SW 1271 (cell line): Measurements from ENCODE around the gene CDH18.

Experiments used
- DNase-seq, 2 experiments: peaks; one replicate each; lab custom pipeline; 2025; lab: John Stamatoyannopoulos, UW

Gene CDH18

DNA sequence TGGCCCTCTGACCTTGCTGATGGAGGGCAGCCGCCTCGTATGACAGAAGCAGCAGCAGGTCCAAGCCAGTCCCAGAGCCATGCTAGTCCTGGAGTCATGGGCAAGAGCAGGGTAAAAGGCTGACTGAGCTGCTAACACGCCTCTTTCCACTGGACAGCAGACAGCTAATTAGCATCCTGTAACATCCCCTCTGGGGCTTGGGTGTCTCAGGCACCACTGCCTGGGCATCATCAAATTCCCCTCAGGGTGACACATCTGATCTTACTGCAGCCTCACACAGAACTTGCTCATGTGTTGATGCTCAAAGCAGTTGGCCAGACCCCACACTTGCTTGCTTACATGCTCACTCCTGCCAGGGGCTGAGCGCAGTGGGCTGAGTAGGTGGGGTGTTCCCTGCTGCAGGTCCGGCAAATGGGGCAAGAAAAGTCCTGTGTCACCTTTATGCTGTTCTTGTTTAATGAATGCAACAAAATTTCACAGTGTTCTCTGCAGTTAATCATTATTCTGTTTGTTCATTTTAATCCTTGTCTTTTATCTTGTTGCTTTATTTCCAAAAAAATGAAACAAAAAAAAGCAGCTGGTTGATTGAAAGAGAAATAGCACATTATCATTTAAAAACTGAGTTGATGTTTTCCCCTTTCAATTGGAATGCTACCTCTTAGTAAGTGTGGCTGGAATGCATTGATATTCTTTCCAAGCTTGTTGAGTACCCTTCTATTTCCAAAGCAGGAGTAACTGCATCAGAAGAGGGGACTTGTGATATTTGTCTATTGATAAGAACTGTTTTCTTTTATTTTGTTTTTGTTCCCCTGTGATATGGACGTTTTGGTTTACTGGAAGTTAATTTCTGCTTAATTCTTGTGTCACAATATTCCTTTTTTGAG, 254.1 kb downstream of the CDH18 start:
- DNase-seq: no peak

DNA sequence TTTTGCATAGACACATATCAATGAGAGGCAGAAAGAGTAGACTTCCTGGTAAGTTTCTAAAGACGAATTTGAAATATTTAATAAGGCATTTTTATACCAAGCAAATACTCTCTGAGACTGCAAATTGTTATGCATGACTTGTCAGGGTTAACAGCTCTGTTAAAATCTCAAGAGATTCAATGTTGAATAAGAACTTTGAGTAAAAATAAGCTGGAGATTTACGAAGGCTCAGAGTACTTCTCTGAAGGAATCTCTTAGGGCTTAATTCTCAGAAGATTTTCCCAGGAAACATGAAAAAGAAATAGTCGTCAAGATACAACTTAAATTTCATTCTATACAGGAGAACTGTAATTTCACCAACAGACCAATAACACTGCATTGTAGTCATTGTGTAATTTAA, 259.4 kb downstream of the CDH18 start:
- DNase-seq: no peak

DNA sequence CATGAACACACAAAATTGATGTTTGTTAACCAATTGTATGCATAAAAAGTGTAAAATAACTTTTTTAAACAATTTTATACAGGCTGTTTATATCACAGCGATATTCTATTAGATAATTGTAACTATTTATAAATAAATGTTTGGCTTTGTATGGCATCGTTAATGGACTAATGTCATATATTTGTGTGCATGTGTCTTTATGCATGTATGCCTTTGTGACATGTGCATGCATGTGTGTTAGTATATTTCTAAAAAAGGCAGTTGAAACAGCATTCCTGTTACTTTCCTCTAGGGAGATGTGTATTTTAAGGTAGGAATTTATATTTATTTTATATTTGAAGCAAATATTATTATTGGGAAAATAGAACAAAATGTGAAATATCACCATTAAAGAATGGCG, 268.9 kb downstream of the CDH18 start:
- no peak for DNase-seq

DNA sequence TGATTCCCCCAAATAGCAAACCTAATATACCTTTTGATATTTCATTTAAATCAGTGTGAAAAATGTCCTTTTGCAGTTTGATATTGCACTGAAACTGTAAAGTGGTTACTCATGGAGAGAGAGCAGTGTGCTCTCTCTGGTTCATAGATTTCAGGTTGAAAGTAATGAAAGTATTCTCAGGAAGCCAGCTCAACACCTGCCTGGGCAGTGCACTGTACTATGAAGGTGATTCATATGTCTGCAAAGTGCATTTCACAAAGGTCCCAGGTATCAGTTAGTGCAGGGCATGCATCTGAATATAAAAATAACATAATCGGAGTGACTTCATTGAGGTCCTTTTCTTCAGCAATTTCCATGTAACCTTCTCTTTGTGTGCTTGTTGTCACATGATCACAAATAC, 274.3 kb downstream of the CDH18 start:
- no peak for DNase-seq

DNA sequence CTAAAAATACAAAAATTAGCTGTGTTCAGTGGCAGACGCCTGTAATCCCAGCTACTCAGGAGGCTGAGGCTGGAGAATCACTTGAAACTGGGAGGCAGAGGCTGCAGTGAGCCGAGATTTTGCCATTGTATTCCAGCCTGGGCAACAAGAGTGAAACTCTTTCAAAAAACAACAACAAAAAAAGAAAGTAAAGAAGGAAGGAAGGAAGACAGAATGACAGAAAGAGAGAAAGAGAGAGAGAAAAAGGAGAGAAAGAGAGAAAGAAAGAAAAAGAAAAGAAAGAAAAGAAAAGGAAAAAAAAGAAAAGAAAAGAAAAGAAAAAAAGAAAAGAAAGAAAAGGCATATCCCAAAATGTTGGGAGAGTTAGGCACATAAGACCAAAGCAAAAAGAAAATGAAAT, 278.6 kb downstream of the CDH18 start:
- no peak for DNase-seq

DNA sequence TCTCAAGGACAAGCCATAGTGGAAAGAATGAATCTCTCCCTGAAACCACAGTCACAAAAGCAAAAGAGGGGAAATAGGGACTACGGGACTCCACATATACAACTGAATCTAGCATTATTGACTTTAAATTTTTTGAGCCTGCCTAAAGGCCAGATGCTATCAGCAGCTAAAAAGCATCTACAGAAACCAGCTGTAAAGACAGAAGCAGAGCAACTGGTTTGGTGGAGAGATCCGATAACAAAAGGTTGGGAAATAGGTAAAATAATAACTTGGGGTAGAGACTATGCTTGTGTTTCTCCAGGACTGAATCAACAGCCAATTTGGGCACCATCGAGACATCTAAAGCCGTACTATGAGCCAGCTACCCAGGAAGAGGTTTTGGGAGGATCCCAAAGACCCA, 281.2 kb downstream of the CDH18 start:
- no peak for DNase-seq

DNA sequence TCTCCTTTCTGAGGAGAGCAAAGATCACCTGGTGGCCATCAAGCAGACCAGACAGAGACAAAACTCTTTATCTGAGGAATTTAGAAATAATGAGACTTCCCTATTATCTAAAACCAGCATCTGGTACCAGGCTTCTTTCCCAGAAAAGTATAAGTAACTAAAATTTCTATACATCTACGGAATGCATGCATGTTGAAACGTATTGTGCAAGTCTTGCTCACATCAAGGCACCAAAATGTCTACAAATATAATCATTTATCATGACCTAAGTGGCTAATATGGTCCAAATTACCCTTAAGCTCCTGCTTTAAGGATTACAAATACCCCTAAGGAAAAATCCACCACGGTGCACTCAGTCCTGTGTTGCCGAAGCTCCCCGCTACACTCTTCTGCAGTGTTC, 286.3 kb downstream of the CDH18 start:
- no peak for DNase-seq

DNA sequence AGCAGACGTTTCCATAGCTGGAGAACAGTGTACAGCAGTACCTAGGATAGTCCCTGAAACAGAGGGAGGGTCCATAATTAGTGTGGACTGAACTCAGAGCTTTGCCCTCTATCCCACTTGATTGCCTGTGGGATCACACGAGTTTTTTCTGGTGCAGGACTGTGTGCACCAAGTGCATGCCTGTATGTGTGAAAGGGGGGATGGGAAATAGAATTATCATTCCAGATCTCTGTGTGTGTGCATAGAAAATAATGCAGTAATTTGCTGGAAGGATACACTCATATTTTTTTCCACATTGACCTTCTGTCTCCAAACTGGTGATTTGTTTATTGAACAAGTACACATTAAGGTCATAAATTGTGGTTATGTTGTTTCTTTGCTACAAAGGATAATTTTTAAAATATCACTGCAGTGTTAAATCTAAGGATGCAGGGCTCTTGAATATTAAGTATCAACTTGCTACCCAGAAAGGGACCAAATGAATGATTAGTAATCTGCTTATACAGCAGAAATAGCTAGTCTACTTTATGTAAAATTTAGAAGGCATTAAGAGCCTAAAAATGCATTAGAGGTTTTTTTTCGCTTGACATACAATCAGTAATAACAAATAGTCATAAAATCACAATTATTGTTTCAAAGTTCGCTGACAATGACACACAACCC, 292.9 kb downstream of the CDH18 start:
- no peak for DNase-seq

DNA sequence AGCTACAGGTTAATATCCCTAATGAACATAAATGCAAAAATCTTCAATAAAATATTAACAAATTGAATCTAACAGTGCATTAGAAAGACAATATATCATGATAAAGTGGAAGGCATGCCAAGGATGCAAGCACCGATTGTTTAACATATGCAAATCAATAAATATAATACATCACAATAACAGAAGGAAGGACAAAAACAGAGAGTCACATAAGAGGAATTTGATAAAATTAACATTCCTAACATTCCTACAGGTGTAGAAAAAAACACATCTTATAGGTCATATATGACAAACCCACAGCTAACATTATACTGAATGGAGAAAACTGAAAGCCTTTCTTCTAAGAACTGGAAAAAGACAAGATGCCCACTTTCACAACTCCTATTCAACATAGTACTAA, 297.0 kb downstream of the CDH18 start:
- DNase-seq: no peak

DNA sequence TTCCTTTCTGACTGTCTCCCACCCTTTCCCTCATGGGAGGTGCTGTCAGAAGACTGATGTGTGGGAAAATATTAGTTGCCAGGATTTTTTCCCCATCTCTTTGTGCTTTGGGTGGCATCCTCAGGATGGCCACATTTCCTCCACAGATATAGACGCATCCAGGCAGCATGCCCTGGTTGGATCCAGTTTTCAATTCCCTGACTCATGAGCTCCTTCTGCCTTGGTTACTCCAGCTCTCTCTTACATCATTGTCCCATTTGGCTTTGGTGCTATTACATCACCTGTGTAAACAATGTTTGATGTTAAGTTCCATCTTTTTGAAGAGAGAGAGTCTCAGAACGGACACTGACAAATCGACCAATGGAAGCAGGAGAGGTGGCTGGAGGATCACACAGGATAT, 302.5 kb downstream of the CDH18 start:
- DNase-seq: no peak

DNA sequence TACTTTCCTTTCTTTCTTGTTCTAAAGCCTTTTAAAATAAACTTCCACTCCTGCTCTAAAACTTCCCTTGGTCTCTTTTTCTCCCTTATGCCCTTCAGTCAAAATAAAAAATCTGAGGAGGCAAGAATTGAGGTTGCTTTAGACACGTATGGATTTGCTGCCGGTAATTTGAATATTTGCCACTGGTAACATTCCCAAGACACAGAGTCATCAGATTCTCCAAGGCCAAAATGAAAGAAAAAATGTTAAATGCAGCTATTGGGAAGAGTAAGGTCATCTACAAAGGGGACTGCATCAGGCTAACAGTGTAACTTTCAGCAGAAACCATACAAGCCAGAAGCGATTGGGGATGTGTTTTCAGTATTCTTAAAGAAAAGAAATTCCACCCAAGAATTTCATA, 311.1 kb downstream of the CDH18 start:
- no peak for DNase-seq

DNA sequence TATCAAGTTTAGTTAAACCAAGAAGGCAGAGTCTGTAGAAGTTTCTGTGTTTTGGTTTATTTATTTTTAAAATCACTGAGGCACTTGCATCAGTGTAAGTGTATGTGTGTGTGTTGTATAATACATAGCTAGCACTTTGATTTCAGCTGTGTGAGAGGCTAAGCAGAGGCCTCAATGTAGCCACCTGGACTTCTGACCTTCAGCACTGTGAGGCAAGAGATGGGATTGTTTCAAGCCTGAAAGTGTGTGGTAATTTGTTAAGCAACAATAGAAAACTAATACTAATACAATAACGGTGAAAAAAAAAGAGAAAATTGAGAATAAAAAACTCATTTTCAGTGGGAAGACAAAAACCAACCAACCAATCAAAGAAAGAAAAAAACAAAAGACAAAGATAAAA, 327.3 kb downstream of the CDH18 start:
- DNase-seq: no peak

DNA sequence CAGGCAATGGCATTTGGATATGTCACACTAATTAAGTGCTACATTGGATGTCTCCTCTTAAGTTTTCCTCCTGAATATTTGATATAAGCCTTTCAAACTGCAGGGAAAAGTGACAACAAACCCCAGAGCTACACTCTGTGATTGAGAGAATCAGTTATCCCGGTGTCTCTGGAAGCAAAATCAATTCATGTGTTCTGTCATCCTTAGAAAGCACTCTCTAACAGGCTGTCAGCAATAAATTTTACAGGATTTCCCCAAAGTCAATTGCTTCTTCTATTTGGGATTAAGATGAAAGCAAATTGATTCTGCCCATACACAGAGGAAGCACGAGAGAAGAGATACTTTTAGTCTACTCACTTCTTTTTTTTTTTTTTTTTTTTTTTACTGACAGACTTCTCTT, 332.4 kb downstream of the CDH18 start:
- DNase-seq: no peak

DNA sequence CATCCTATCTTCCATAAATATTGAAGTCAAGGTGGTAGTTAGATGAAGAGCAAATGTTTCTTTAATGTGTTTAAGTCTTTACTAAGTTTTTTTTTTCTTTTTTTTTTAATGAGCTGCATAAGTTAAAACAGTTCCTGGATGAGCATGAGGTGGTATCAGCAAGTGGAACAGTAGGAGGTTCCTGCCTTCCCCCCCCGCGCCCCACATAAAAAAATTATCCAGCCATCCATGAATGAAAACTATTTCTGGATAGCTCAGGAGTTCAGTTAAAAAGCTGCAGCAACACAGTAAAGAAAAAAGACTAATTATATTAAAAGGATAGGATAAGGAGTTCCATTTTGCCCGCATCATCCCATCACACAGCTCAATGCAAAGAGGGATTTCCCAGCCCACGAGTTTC, 349.5 kb downstream of the CDH18 start:
- DNase-seq: no peak

DNA sequence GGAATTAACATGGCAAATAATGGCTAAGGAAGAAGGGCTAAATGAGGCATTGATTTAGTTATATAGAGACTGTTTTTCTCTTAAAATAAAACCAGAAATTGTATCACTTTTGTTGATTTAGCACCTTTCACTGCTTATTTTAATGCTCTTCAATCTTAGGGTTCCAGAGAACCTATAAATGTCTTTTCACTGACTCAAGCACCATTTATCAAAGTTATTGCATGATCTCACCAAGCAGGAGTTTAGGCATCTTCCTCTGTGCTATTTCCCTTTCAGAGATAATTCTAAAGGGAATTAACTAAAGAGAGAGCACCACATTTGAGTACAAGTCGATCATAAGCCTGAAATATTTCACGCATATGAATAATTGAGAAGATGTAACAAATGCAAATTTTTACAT, 357.1 kb downstream of the CDH18 start:
- no peak for DNase-seq

DNA sequence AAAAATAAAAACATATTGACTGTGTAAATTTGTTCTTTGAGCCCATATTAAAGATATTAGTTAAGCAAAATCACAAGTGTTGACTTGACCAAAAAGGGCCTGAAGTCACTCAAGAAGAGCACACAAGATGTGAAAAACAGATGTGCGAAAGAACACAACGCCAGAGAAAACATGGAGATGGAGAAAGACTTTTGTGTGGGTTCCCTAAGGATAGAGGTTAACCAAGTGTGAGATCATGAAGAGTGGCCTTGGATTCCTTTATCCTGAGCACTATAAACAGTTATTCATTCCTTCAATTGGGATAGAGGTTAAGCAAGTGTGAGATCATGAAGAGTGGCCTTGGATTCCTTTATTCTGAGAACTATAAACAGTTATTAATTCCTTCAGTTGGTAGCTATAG, 361.8 kb downstream of the CDH18 start:
- DNase-seq: no peak

DNA sequence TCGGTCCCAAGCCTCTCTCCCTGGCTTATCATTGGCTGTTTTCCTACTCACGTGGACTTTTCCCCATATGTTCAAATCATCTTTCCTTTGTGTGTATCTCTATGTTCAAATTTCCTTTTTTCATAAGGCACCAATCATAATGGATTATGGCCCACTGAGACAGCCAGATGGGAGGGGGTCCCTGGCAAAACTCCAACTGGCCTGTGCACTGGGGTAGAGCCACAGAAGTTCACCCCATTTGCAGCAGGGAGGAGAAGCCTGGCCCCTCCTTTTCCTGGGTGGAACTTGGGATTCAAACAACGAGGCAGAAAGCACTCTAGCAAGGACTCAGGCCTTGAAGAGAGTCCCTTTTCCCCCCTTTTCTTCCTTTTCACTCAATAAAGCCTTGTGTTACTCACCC, 362.4 kb downstream of the CDH18 start:
- no peak for DNase-seq

DNA sequence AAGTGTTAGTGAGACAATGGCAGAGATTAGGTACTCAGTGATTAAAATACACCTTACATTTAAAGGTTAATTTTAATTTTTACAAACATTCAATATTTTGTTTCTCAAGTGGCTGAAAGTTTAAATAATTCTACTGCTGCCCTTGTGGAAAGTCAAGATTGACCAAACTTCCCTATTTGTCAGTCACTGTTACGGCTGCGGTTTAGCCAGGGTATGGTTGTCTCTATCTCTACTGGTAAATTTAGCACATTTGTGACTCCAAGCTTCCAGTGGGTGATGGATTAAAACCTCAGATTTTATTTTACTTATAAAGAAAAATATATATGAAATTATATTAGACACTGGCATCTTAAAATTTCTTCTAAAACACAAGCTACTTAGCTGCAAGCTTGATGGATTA, 368.4 kb downstream of the CDH18 start:
- no peak for DNase-seq

DNA sequence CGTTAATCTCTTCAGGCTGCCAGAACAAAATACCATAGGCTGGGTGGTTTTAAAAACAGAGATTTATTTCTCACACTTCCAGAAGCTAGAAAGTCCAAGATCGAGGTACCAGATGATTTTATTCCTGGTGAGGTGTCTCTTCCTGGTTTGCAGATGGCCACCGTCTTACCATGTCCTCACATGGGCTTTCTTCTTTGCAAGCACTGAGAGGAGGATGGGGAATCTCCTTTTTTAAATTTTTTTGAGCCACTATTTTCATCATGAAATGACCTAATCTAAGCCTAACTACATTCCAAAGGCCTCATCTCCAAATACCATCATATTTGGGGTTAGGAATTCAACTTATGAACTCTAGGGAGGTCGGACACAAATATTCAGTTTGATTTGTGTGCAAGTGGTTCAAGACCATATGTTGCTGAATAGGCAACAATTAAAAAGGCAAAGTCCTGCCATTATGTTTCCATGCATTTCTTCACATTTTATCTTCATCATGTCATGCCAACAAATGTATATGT, 371.2 kb downstream of the CDH18 start:
- DNase-seq: no peak

DNA sequence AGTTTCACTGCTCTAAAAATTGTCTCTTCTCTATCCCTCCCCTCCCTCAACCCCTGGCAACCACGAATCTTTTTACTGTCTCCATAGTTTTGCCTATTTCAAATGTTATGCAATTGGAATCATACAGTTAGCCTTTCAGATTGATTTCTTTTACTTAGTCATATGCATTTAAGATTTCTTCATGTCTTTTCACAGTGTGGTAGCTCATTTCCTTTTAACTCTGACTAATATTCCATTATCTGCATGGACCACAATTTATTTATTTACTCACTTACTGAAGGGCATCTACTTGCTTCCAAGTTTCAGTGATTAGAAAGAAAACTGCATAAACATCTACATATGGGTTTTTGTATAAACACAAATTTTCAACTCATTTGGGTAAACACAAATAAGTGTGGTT, 372.3 kb downstream of the CDH18 start:
- DNase-seq: no peak

DNA sequence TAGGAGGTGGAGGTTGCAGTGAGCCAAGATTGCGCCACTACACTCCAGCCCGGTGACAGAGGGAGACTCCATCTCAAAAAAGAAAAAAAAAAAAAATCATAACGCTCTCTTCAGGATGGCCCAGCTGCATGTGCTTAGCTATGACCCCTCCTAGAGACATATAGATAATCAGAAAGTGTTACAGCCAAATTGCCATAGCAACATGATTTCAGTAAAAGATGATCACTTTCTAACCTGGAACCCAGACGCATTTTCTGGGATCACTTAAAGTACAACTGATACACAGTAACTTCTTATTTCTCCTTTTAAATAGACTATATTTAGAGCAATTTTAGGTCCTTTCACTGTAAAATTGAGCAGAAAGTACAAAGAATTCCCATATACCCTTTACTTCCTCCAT, 372.9 kb downstream of the CDH18 start:
- no peak for DNase-seq

DNA sequence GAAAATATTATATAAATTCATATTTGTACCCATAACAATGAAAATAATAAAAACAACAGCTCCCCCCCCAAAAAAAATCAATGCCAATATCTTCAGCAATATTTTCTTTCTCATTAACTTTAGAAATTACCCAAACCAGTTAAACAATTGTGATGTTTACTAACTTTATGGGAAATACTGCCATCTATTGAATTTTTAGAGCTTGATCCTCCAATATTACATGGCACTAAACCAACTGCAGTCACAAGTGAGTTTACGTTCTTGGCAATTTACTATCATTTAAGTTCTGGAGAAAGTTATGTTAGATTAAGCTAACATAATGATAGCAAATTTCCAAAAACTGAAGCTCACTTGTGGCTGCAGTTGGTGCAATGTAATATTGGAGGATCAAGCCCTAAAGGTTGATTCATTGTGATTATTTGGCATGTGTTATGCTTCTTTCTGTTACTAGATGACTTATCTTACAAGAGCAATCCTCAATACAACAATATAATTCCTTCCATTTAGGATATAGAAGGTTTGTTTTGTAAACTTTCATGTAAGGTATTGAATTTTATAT, 379.5 kb downstream of the CDH18 start:
- DNase-seq: peak in 1 of 2 experiments; percentile 57

DNA sequence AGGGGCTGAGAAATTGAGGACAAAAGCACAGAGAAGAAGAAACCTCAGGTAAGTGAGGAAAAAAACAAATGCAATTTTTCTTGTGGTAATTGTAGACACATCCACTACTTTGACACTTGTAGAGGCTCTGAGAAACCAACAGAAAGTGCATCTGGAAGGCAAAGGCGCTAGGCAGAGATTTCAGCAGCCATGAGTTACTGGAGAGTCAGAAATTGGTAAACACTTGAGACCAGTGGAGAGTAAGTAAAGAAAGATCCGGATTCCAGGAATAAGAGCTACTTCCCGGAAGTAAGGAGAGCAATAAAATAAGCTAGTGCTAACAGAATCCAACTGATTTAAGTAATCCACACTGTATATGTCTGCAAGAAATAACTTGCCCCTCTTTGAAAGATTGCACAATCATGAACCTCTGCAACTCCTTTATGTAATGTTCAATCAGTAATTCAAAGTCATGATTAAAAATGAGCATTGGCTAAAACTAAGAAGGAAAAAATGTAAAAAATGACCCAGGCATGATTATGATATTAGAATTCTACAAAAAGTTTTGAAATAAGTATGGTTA, 382.1 kb downstream of the CDH18 start:
- DNase-seq: no peak
